Ishikawa (cell line): Measurements from ENCODE around the gene RALGAPA1.

Experiments used
- CEBPB ChIP-seq: IDR thresholded peaks from 2 replicates; pipeline ENCODE4 v1.6.1; 2012
- CREB1 ChIP-seq: IDR thresholded peaks from 2 replicates; pipeline ENCODE4 v1.6.1; 2012; ENCODE audit warnings: low read depth
- EGR1 ChIP-seq: IDR thresholded peaks from 2 replicates; pipeline ENCODE4 v1.6.1; 2012
- EP300 ChIP-seq: IDR thresholded peaks from 2 replicates; pipeline ENCODE4 v1.6.1; 2012; ENCODE audit warnings: borderline replicate concordance
- FOXM1 ChIP-seq: IDR thresholded peaks from 2 replicates; pipeline ENCODE4 v1.6.1; 2012; ENCODE audit warnings: low read depth, borderline replicate concordance
- MAX ChIP-seq: IDR thresholded peaks from 2 replicates; pipeline ENCODE4 v1.6.1; 2012
- NFIC ChIP-seq: IDR thresholded peaks from 2 replicates; pipeline ENCODE4 v1.6.1; 2012
- RAD21 ChIP-seq: IDR thresholded peaks from 2 replicates; pipeline ENCODE4 v1.6.1; 2012; ENCODE audit warnings: low read depth
- REST ChIP-seq: IDR thresholded peaks from 2 replicates; pipeline ENCODE4 v1.6.1; 2012; ENCODE audit warnings: low read depth, mild to moderate bottlenecking
- TAF1 ChIP-seq: IDR thresholded peaks from 2 replicates; pipeline ENCODE4 v1.6.1; 2012; ENCODE audit warnings: low read depth, mild to moderate bottlenecking
- TCF12 ChIP-seq: IDR thresholded peaks from 2 replicates; pipeline ENCODE4 v1.6.1; 2012; ENCODE audit warnings: low read depth
- TEAD4 ChIP-seq: IDR thresholded peaks from 2 replicates; pipeline ENCODE4 v1.6.1; 2012
- USF1 ChIP-seq: IDR thresholded peaks from 2 replicates; pipeline ENCODE4 v1.6.1; 2012
- YY1 ChIP-seq: IDR thresholded peaks from 2 replicates; pipeline ENCODE4 v1.6.1; 2012; ENCODE audit warnings: low read depth
- ZBTB7A ChIP-seq: IDR thresholded peaks from 2 replicates; pipeline ENCODE4 v1.6.1; 2012; ENCODE audit warnings: low read depth

The RALGAPA1 gene

GRCh38 chr14:35571598-35571997 lies 237.5 kb downstream of the RALGAPA1 start:
- no peak for TF ChIP-seq NFIC
- no peak for TF ChIP-seq EGR1
- no peak for TF ChIP-seq USF1
- TF ChIP-seq TAF1 = no peak
- TF ChIP-seq TEAD4 = no peak
- TF ChIP-seq CEBPB = no peak
- TF ChIP-seq YY1 = no peak
- no peak for TF ChIP-seq EP300
- TF ChIP-seq REST = no peak
- TF ChIP-seq ZBTB7A = no peak
- no peak for TF ChIP-seq TCF12
- no peak for TF ChIP-seq MAX

- no peak for TF ChIP-seq TCF12
- TF ChIP-seq EP300 = no peak
- TF ChIP-seq EGR1 = no peak
- no peak for TF ChIP-seq NFIC
- TF ChIP-seq REST = no peak
- TF ChIP-seq FOXM1 = no peak
These were observed 243.1 kb downstream of the RALGAPA1 start for GRCh38 chr14:35565871-35566464.

GRCh38 chr14:35558680-35559079 lies 250.4 kb downstream of the RALGAPA1 start:
- TF ChIP-seq CEBPB (no peak), REST (no peak), EGR1 (no peak), ZBTB7A (no peak), TCF12 (no peak), NFIC (no peak), YY1 (no peak), TAF1 (no peak), RAD21 (no peak), FOXM1 (no peak), TEAD4 (no peak), EP300 (no peak), MAX (no peak), CREB1 (no peak), USF1 (no peak)

- no peak for TF ChIP-seq CEBPB
- TF ChIP-seq TEAD4 = no peak
- TF ChIP-seq USF1 = no peak
- no peak for TF ChIP-seq EP300
- no peak for TF ChIP-seq MAX
- TF ChIP-seq NFIC = no peak
- TF ChIP-seq FOXM1 = no peak
- TF ChIP-seq YY1 = no peak
- TF ChIP-seq TAF1 = no peak
- no peak for TF ChIP-seq ZBTB7A
These were observed 251.8 kb downstream of the RALGAPA1 start for GRCh38 chr14:35557221-35557747.
